Suprapubic skin (tissue), 3 donors: Measurements from ENCODE around the gene OTUD7B.

Source experiments
- CTCF ChIP-seq, 2 donors: fragments of 200-600 bp in 1 of 2; fragments of 450-650 bp in 1 of 2; sonication (generic) in 1 of 2; IDR thresholded peaks; one replicate each; pipeline ENCODE4 v1.5.1; 2016 to 2019; ENCODE audit warnings: antibody characterized with exemption in 2 of 2, mild to moderate bottlenecking in 1 of 2, moderate library complexity in 1 of 2
- POLR2A ChIP-seq, 2 donors: fragments of 450-650 bp; IDR thresholded peaks; one replicate each; pipeline ENCODE4 v1.6.1; 2017; ENCODE audit warnings: antibody characterized with exemption in 2 of 2, mild to moderate bottlenecking in 2 of 2, moderate library complexity in 2 of 2

GRCh38 chr1:149926296-149926695 is 84.2 kb downstream of the OTUD7B start:
- TF ChIP-seq POLR2A (IDR thresholded peaks at IDR 0.05) = no peak
- TF ChIP-seq CTCF (IDR thresholded peaks at IDR 0.05) = no peak
